ENCODE data around the gene C14orf180. TPM values are rescaled to one million over a fixed set of nuclear protein-coding genes. Genes with fewer than 3 reads are reported as not detected.

C14orf180 gene
- total RNA-seq, 2 experiments from 2014 or later = not detected

DNA sequence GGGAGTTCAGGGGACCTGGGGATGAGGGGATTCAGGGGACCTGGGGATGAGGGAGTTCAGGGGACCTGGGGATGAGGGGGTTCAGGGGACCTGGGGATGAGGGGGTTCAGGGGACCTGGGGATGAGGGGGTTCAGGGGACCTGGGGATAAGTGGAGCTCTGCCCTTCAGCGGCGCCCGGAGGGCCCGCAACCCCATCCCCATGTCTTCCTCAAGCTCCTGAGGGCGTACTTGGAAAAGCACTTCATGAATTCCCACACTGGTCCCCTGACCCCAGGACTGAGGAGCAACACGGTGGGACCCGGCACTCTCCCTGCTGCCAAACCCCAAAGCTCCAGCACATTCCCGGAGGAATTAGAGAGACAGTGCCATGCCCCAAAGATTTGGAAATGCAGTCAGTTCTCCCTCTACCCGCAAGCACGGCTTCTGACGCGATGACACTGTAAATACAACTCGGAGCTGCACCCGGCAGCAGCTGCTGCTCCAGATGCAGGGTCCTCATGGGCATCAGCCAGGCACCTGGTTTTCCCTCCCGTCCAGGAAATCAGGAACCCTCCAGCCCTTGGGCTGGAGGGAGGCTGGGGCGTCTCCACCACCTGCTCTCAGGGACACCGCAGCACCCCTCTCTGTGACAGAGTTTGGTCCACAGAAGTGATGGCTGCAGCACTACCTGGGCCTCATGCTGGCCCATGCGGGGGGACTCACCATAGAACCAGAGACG lies 32.8 kb upstream of the C14orf180 start:
- no peaks in the 10 kb centered on the region for H3K9me3 Mint-ChIP-seq
- H3K4me3 Mint-ChIP-seq = no peak overlapping the region
- CTCF ChIA-PET = no interaction called here
- H3K27ac Mint-ChIP-seq = no peak overlapping the region
- no peak for DNase-seq
- peaks cover 5% of the 10 kb centered on the region for H3K27me3 Mint-ChIP-seq
- H3K36me3 Mint-ChIP-seq (ENCODE audit: low read depth) = no peaks in the 10 kb centered on the region
- POLR2A ChIA-PET = no interaction called here
- H3K4me1 Mint-ChIP-seq = no peaks in the 10 kb centered on the region

DNA sequence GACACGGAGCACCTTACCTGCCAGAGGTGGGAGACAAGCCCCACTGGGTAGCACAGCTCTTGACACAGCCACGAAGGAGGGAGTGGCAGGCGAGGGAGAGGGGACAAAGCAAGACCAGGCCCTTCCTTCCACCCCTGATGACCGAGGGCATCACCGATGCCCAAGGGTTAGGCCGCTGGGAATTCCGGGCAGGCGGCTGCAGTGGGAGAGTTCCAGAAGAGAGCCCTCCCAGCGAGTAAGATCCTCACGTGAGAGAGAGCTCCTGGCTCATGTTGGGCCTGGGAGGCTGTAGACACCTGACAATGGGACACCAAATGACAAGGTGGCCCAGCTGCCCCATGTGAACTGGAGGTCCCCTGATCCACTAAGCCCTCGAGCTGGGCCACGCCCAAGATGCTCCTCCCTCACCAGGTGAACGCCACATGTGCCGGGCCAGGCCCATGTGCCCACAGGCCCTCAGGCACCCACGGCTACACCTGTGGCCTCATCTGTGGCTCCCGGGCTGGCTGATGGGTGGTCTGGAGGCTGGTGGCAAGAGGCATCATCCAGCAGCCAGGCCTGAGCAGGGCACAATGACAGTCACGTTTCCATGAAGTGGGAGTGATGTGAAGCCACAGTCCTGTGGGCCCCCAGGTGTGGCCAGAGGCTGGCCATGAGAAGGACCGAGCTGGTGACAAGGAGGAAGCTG lies 32.1 kb upstream of the C14orf180 start:
- ChIA-PET POLR2A (no interaction called here), CTCF (no interaction called here)
- DNase-seq = no peak
- peaks cover 3% of the 10 kb centered on the region for H3K27me3 Mint-ChIP-seq
- no peak overlapping the region for H3K4me3 Mint-ChIP-seq
- H3K36me3 Mint-ChIP-seq (ENCODE audit: low read depth) = no peaks in the 10 kb centered on the region
- no peaks in the 10 kb centered on the region for H3K9me3 Mint-ChIP-seq
- no peak overlapping the region for H3K27ac Mint-ChIP-seq
- no peaks in the 10 kb centered on the region for H3K4me1 Mint-ChIP-seq

DNA sequence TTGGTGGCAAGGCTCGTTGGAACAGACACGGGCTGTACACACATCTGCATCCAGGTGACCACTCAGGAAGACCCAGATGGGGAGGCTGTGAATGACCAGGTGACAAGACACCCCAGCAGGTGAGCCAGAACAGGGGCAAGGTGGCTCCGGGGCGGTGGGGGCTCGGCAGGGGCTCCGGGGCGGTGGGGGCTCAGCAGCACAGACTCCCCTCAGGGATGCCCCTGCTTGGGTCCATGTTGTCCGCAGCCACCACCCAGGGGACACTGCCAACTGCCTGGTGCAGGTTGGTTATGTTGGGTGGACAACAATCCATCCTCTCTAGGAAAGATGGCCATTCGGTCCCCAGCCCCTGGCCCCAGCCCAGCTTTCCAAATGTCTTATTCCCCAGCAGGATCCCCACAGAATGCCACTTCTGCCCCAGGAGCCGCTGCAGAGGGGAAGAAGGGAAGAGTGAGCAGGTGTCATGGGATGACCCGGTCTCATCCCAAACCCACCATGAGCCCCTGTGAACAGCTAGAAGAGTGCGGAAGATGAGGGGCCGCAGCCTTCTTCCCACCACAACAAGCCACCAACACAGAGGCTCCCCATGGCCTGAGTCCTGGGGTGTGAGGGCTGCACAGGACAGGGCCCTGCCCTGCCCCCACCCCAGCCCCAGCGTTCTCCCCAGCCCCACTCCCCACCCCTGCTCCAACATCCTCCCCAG lies 31.4 kb upstream of the C14orf180 start:
- CTCF ChIA-PET = no interaction called here

GRCh38 chr14:104548802-104549535 lies 30.6 kb upstream of the C14orf180 start:
- POLR2A ChIA-PET = no interaction called here
- no peaks in the 10 kb centered on the region for H3K4me1 Mint-ChIP-seq
- no peak overlapping the region for H3K27ac Mint-ChIP-seq
- CTCF ChIA-PET = no interaction called here
- no peak for DNase-seq
- no peaks in the 10 kb centered on the region for H3K27me3 Mint-ChIP-seq
- no peak overlapping the region for H3K4me3 Mint-ChIP-seq
- H3K36me3 Mint-ChIP-seq (ENCODE audit: low read depth) = no peaks in the 10 kb centered on the region
- no peaks in the 10 kb centered on the region for H3K9me3 Mint-ChIP-seq

More for the DNA sequence above, 31.4 kb upstream of the C14orf180 start:
- DNase-seq = no peak
- POLR2A ChIA-PET = no interaction called here
- no peak overlapping the region for H3K4me3 Mint-ChIP-seq
- H3K36me3 Mint-ChIP-seq (ENCODE audit: low read depth) = no peaks in the 10 kb centered on the region
- no peak overlapping the region for H3K27ac Mint-ChIP-seq
- H3K9me3 Mint-ChIP-seq = no peaks in the 10 kb centered on the region
- H3K27me3 Mint-ChIP-seq = no peaks in the 10 kb centered on the region
- no peaks in the 10 kb centered on the region for H3K4me1 Mint-ChIP-seq

DNA sequence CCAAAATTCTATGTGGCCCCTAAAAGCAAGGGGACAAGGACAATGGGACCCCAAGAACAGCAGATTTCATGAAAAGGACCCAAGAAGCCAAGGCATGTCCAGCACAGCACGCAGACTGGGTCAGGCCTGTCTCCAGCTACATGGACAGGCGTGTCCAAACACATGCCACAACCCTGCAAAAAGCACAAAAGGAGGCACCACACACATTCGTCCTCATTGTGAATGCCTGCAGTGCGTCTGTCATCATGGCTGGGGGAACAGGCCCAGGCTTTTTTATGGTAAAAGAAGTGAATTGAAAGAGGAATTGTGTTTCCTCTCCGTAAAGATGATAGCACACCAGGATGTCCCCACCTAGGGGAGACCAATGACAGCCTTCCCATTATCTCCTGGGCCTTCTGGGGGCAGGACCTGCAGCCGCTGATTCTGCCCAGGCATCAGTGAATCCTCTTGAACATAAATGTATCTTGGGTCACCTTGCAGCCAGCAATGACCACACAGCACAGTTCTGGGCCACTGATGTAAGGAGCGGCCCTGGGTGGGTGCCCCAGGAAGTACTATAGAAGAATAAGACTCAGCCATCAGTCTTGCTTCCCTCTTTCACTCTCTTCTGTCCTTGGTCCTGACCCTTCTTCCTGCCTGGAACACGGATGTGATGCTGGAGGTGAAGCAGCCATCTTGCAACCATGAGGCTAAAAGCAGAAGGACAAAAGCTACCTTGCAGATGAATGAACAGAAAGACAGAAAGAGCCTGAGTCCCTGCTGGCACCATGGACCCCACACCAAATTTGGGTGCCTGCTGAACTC lies 29.8 kb upstream of the C14orf180 start:
- ChIA-PET POLR2A (no interaction called here), CTCF (no interaction called here)
- DNase-seq = no peak
- H3K4me1 Mint-ChIP-seq = no peaks in the 10 kb centered on the region
- H3K36me3 Mint-ChIP-seq (ENCODE audit: low read depth) = no peaks in the 10 kb centered on the region
- no peaks in the 10 kb centered on the region for H3K27me3 Mint-ChIP-seq
- H3K9me3 Mint-ChIP-seq = no peaks in the 10 kb centered on the region
- H3K27ac Mint-ChIP-seq = no peak overlapping the region
- no peak overlapping the region for H3K4me3 Mint-ChIP-seq

DNA sequence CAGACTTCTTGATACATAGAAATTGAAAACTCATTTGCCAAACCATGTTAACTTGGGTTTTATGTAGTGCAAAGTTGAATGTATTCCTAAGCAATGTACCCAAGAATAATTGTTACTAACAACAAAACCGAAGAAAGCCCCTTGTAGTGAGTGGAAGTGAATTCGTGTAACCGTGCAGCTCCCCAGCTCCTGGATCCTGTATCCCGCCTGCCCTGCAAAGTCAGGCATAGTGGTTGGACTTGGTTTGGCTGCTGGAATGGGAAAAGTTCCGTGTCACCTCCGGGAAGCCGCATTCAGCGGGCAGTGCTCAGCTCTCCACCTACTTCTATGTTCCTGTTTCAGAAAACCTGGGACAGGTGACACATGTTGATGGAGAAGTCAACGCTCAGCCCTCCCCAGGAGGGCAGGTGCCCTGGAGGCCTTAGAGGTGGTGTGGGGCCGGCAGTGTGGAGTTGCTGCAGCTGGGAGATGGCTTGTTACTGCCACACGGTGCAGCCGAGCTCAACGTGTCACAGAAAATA lies 29.2 kb upstream of the C14orf180 start:
- Mint-ChIP-seq H3K4me3 (no peak overlapping the region), H3K27ac (no peak overlapping the region)
- POLR2A ChIA-PET = no interaction called here

GRCh38 chr14:104550861-104551728 lies 28.5 kb upstream of the C14orf180 start:
- Mint-ChIP-seq H3K4me1 (no peaks in the 10 kb centered on the region), H3K27ac (no peak overlapping the region), H3K4me3 (no peak overlapping the region), H3K9me3 (no peaks in the 10 kb centered on the region), H3K36me3 (ENCODE audit: low read depth) (no peaks in the 10 kb centered on the region), H3K27me3 (no peaks in the 10 kb centered on the region)
- ChIA-PET CTCF (no interaction called here), POLR2A (no interaction called here)
- DNase-seq = no peak

More for the DNA sequence above, 29.2 kb upstream of the C14orf180 start:
- no peaks in the 10 kb centered on the region for H3K9me3 Mint-ChIP-seq
- H3K36me3 Mint-ChIP-seq (ENCODE audit: low read depth) = no peaks in the 10 kb centered on the region
- CTCF ChIA-PET = no interaction called here
- H3K27me3 Mint-ChIP-seq = no peaks in the 10 kb centered on the region
- DNase-seq = no peak
- no peaks in the 10 kb centered on the region for H3K4me1 Mint-ChIP-seq

- H3K9me3 Mint-ChIP-seq = no peaks in the 10 kb centered on the region
- DNase-seq = no peak
These were observed 27.5 kb upstream of the C14orf180 start for GRCh38 chr14:104551851-104552737.

DNA sequence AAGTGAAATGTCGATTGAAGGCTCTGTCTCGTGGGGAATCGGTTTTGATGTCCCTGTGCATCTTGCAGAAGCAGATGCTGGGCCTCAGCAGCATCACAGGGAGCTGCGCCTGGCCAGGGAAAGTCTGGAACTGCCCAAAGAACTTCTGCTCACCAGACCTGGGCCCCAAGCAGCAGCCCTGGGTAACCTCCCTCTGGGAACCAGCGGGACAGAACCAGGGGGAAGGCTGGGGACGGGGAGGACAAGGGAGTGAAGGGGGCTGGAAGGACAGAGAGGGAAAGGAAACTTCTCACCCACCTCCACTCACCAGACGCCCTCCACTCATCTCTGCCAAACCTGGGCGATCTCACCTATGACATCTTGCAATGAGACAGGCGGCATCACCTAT lies 26.8 kb upstream of the C14orf180 start:
- ChIA-PET CTCF (no interaction called here), POLR2A (no interaction called here)
- Mint-ChIP-seq H3K4me1 (no peaks in the 10 kb centered on the region), H3K4me3 (no peak overlapping the region), H3K27me3 (no peaks in the 10 kb centered on the region), H3K9me3 (no peaks in the 10 kb centered on the region), H3K27ac (no peak overlapping the region), H3K36me3 (ENCODE audit: low read depth) (no peaks in the 10 kb centered on the region)
- no peak for DNase-seq

More at GRCh38 chr14:104551851-104552737, 27.5 kb upstream of the C14orf180 start:
- Mint-ChIP-seq H3K4me1 (no peaks in the 10 kb centered on the region), H3K36me3 (ENCODE audit: low read depth) (no peaks in the 10 kb centered on the region), H3K27ac (no peak overlapping the region), H3K4me3 (no peak overlapping the region), H3K27me3 (no peaks in the 10 kb centered on the region)
- ChIA-PET POLR2A (no interaction called here), CTCF (no interaction called here)

- no peak overlapping the region for H3K4me3 Mint-ChIP-seq
- no peaks in the 10 kb centered on the region for H3K9me3 Mint-ChIP-seq
- DNase-seq = no peak
- CTCF ChIA-PET = interaction anchor here (0.8 kb wide), 1 partner anchor 9 kb away, joined by 3 read pairs; no protein-coding TSS in a partner anchor
- POLR2A ChIA-PET = no interaction called here
- H3K36me3 Mint-ChIP-seq (ENCODE audit: low read depth) = no peaks in the 10 kb centered on the region
- no peaks in the 10 kb centered on the region for H3K4me1 Mint-ChIP-seq
- no peaks in the 10 kb centered on the region for H3K27me3 Mint-ChIP-seq
- H3K27ac Mint-ChIP-seq = no peak overlapping the region
These were observed 26.1 kb upstream of the C14orf180 start for GRCh38 chr14:104553166-104554087.
